Measurements from ENCODE around the gene KCND2. TPM values are rescaled to one million over a fixed set of nuclear protein-coding genes. Genes with fewer than 3 reads are reported as not detected.

Gene KCND2
- total RNA-seq, 2 donors from 2014 or later = 3.5 to 7.0 TPM

GRCh38 chr7:120302190-120302589, 29.2 kb downstream of the KCND2 start:
- no peak for DNase-seq (ENCODE audit: low spot score)
- intact Hi-C loops (cut with DNase I) = no loop called here

DNA sequence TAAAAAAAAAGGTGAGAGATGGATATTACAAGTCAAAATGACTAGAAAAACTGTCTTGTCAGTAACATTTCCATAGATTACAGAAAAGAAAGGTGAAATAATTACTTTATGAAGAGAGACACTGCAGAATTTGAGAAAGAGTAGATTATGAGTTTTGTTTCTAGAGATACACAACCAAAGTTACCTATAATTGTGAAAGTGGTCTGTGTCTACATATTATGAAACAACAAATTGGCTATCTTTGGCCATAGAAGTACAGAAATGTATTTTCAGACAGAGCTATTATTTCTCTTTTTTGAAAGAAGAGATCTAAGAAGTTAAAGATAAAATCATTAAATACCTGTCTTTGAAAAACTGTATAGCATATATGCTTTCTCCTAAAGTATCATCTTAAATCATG, 30.1 kb downstream of the KCND2 start:
- no peak for DNase-seq (ENCODE audit: low spot score)
- intact Hi-C loops (cut with DNase I) = no loop called here

GRCh38 chr7:120304674-120305073, 31.7 kb downstream of the KCND2 start:
- DNase-seq (ENCODE audit: low spot score) = no peak
- intact Hi-C loops (cut with DNase I) = no loop called here

DNA sequence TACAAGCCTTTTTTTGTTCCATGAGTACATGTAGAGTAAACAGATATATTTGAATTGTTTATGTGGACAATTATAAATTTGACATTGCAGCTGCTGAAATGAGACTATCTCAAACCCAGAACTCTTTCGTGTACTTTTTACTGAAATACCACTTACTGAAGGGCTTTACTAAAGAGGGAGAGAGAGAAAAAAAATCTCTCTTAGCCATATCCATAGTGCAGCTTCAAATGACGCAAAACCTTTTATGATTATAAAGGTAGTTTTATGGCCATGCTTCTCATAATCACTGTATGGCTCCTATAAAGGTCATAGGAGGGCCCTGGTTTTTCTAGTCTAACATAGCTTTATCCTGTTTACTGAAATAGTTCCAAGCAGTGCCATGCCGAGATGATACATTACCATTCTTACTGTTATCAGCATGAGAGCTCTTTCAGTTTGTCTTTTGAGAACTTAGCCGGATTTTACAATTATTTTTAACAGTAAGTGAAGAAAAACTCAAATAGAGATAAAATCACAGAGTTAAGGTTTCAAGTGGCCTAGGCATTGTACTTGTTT, 35.1 kb downstream of the KCND2 start:
- no peak for DNase-seq (ENCODE audit: low spot score)
- intact Hi-C loops (cut with DNase I) = no loop called here

DNA sequence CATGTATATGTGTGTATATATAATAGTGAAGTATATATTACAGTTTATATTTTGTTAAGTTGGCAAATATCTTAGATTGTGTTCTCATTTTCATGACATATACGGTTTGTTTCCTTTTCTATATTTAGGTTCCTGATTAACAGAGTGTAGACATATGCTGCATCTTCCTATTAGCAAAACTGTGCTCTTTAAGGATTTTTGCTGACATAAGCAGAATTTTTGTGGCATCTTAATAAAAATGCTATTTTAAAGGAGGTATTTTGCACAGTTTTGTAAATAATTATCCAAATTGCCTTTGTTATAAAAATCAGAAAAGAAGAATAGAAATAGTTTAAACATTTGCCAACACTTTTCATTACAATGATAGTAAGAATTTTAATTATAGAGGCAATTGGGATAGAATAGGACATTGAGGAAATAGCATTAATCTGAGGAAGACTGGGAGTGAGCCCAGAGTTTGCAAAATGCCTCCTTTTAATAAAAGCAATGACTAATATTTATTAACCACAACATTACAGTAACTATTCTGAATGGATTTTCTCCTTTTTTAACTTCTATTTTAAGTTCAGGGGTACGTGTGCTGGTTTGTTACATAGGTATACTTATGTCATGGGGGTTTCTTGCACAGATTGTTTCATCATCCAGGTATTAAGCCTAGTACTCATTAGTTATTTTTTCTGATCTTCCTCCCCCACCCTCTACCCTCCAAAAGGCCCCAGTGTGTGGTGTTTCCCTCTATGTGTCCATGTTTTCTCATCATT, 38.2 kb downstream of the KCND2 start:
- intact Hi-C loops (cut with DNase I) = no loop called here
- DNase-seq (ENCODE audit: low spot score) = no peak

- intact Hi-C loops (cut with DNase I) = no loop called here
- DNase-seq (ENCODE audit: low spot score) = no peak
Measured at GRCh38 chr7:120320218-120320961, 47.4 kb downstream of the KCND2 start.

DNA sequence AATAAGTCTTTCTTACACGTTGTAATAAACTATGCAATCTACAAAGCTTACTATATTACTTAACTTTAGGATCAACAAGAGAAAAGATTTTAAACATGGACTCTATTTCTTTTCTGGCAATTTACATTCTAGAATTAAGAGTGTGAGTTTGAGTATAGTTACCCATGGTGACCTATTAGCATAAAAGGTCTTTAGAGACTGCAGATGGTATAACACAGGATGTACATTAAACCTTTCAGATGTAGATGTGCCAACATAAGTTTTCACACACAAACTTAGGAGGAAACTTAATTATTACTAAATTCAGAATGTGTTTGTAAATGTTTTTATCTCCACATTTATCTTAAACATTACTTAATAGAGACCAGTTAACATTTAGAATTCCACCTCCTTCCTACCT, 54.1 kb downstream of the KCND2 start:
- no peak for DNase-seq (ENCODE audit: low spot score)
- intact Hi-C loops (cut with DNase I) = no loop called here

DNA sequence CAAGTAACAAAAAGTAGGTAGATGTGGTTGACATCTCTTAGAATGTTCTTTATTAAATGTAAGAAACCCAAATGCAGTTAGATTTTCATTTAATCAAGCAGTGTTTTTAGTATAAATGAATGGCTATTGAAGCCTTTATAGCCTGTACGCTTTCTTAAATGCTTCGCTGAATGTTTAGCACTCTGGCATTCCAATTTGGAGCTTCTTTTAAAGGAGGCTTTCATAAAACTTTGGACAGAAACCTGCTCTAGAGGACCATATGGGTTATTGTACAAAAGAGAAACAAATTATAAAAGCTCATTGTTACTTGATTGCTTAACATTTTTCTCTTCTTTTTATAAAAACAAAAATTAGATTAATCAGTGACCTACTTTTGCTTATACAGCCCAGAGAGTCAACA, 59.5 kb downstream of the KCND2 start:
- no peak for DNase-seq (ENCODE audit: low spot score)
- intact Hi-C loops (cut with DNase I) = no loop called here

GRCh38 chr7:120334475-120334874, 61.5 kb downstream of the KCND2 start:
- DNase-seq (ENCODE audit: low spot score) = no peak
- intact Hi-C loops (cut with DNase I) = no loop called here

GRCh38 chr7:120337308-120337907, 64.4 kb downstream of the KCND2 start:
- intact Hi-C loops (cut with DNase I) = no loop called here

GRCh38 chr7:120344276-120344675, 71.3 kb downstream of the KCND2 start:
- intact Hi-C loops (cut with DNase I) = no loop called here

More at GRCh38 chr7:120337308-120337907, 64.4 kb downstream of the KCND2 start:
- no peak for DNase-seq (ENCODE audit: low spot score)

DNA sequence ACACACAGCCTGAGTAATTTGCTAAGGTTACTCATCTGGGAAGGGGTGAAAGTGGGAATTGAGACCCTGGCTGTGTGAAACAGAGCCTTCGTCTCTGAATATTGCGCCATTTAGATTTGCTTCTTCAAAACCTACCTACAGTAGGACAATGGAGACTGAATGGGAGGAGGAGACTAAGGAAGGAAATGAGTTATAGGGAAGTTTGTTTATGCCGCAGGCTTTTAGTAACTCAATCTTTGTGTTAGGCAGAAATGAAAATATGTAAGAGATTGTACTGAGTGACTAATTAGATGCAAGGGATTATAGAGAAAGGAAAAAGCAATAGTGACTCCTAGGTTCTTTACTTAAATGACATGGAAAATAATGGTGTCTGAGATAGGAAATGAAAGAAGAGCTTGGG, 80.2 kb downstream of the KCND2 start:
- DNase-seq (ENCODE audit: low spot score) = no peak
- intact Hi-C loops (cut with DNase I) = loop anchor here in 1 of 2 donors (10.0 kb wide), 1 partner anchor 702 kb away; no protein-coding TSS in a partner anchor

More at GRCh38 chr7:120344276-120344675, 71.3 kb downstream of the KCND2 start:
- no peak for DNase-seq (ENCODE audit: low spot score)

DNA sequence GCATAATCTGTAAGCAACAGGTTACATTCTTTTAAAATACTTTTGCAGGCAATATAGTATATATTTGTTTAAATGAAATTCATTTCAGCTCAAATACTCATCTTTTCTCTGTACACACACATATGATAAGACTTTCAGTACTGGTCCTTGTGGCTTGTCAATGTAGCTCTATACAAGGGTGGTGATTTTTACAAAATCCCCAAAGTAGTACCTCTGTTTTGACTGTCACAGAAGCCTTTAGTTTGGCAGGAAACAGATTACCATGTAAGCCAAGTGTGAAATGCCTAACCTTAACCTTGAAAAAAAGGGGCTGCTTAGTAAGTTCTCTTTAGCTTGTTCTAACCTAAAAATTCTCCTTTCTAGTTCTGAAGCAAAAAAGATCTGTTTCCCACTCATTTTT, 87.9 kb downstream of the KCND2 start:
- DNase-seq (ENCODE audit: low spot score) = no peak
- intact Hi-C loops (cut with DNase I) = no loop called here

- intact Hi-C loops (cut with DNase I) = no loop called here
- no peak for DNase-seq (ENCODE audit: low spot score)
Measured at GRCh38 chr7:120363414-120363813, 90.4 kb downstream of the KCND2 start.

DNA sequence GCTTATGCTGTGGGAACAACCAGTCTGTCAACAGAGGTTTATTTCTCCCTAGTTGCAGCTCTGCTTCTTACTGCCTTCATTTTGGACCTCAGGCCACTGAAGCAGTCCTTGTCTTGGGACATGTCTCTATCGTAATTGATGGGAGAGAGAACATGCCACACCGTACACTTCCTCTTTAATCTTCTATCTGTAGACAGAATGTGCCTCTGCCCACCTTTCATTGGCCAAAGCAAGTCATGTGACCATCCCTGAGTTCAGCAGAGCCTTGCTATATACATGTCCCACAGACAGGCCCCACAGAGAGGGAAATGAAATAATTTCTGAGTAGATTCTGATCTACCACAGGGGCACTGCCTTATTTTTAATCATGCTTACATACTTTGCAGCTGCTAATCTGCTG, 98.0 kb downstream of the KCND2 start:
- intact Hi-C loops (cut with DNase I) = no loop called here
- DNase-seq (ENCODE audit: low spot score) = no peak

GRCh38 chr7:120373174-120373573, 100.2 kb downstream of the KCND2 start:
- intact Hi-C loops (cut with DNase I) = no loop called here
- DNase-seq (ENCODE audit: low spot score) = no peak

DNA sequence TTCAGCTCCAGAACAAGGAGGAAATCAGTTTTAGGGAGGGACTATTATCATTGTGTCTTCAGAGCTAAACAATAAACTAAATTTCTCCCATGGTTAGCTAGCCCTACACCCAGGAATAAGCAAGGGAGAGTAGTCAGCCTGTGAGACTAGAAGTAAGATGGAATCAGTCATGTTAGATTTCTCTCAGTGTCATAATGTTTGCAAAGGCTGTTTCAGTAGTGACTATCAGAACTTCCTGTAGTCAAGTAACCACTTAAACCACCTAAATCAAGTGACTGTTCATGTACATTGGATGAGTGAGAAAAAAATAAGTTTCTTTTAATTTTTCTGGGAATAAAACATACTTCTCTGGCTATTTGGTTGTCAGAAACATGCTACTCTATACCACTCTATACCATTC, 121.6 kb downstream of the KCND2 start:
- no peak for DNase-seq (ENCODE audit: low spot score)
- intact Hi-C loops (cut with DNase I) = no loop called here

DNA sequence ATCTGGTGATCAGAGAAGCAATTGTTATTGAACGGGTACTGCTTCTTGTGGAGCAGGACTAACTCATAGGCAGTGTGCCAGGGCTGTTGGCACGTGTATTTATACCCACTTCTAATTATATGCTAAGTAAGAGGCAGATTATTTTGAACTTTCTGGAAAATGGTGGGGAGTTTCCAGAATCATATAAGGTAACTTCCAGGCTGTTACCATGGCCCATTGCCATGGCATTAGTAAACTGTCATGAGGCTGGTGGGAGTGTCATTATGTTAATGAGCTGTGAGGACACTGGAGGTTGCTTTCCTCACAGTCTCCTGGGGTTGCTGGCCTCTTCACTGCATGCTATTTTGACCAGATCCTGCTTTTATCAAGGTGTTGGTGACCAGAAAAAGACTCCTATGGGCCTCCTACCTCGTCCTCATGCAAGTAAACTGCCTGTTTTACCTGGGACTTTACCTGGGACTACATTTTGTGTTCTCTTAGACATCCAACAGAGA, 122.6 kb downstream of the KCND2 start:
- DNase-seq (ENCODE audit: low spot score) = no peak
- intact Hi-C loops (cut with DNase I) = no loop called here

DNA sequence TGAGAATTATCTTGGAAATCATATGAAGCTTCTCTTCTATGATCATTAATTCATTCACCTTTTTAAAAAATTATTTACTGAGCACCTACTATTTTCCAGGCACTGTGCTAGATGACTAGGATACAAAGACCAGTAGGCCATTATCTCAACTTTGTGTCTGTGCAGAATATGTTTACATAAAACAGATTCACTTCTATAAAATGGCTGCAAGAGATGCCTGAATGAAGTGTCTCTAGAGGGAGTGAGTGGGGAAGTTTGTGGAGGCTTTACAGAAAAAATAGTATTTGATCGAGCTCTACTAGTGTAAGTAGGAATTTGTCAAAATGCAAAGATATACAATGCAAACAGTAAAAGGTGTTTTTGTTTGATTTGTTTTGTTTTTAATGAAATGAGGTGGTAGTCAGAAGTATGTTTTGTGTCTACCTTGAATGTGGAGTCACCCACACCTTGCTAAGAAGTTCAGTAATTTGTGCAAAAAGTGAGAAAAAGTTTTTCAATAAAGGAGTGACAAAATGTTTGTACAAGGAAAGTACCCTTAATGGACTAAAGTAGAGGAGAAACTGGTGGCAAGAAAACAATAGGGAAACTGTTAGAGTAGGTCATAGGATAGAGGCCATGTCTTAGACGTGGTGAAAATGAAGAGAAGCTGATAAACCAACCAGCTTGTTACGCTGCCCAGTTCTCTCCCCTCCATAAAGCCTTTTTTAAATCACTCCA, 125.5 kb downstream of the KCND2 start:
- DNase-seq (ENCODE audit: low spot score) = no peak
- intact Hi-C loops (cut with DNase I) = no loop called here
